ENCODE measurements around the gene PRDX5. TPM values are rescaled to one million over a fixed set of nuclear protein-coding genes. Genes with fewer than 3 reads are reported as not detected.

PRDX5 gene
- total RNA-seq, 1 experiment from 2014 or later: 267 TPM

GRCh38 chr11:64291752-64292459, 26.0 kb upstream of the PRDX5 start:
- no TSS peak for BruUV-seq (replicated peaks)
- no peak for DNase-seq (ENCODE audit: low read depth, low spot score)
- intact Hi-C loops (cut with micrococcal nuclease): no loop called here
- H3K4me2 ChIP-seq (ENCODE audit: low read length): no peak overlapping the region
- no peak overlapping the region for H2AFZ ChIP-seq (ENCODE audit: low read depth, low read length, poor library complexity, severe bottlenecking)
- ChIA-PET RAD21 (ENCODE audit: low non-redundant PET in 1 of 2, low total read pairs in 2 of 2, uncharacterized antibody in 2 of 2, unreplicated experiment in 2 of 2) (no interaction called here), CTCF (no interaction called here), POLR2A (no interaction called here)
- no peaks in the 10 kb centered on the region for H3K27me3 ChIP-seq (ENCODE audit: insufficient read depth, low read length)
- H3K9me2 ChIP-seq (ENCODE audit: insufficient read depth): no peaks in the 10 kb centered on the region
- TF ChIP-seq ELF1 (IDR thresholded peaks at IDR 0.05; ENCODE audit: borderline replicate concordance, low read depth) (no peak), TCF7L2 (IDR thresholded peaks at IDR 0.05; ENCODE audit: borderline replicate concordance, extremely low read depth, insufficient read depth, insufficient read length) (no peak), SIN3A (IDR thresholded peaks at IDR 0.05; ENCODE audit: low read depth) (no peak), ZNF274 (IDR thresholded peaks at IDR 0.05; ENCODE audit: low read depth, low read length) (no peak), EGR1 (IDR thresholded peaks at IDR 0.05; ENCODE audit: low read depth) (no peak), RAD21 (IDR thresholded peaks at IDR 0.05; ENCODE audit: low read depth) (no peak), CBX3 (IDR thresholded peaks at IDR 0.05; ENCODE audit: low read depth) (no peak), ATF3 (IDR thresholded peaks at IDR 0.05) (no peak), EZH2 (IDR thresholded peaks at IDR 0.05) (no peak), CEBPB (IDR thresholded peaks at IDR 0.05; ENCODE audit: low read depth) (no peak), POLR2AphosphoS5 (IDR thresholded peaks at IDR 0.05; ENCODE audit: low read depth, low read length) (no peak), REST (IDR thresholded peaks at IDR 0.05; ENCODE audit: low read depth) (no peak), SRF (IDR thresholded peaks at IDR 0.05; ENCODE audit: low read depth) (no peak), FOSL1 (IDR thresholded peaks at IDR 0.05; ENCODE audit: low read depth) (no peak)
- TF ChIP-seq, protein P1, sequence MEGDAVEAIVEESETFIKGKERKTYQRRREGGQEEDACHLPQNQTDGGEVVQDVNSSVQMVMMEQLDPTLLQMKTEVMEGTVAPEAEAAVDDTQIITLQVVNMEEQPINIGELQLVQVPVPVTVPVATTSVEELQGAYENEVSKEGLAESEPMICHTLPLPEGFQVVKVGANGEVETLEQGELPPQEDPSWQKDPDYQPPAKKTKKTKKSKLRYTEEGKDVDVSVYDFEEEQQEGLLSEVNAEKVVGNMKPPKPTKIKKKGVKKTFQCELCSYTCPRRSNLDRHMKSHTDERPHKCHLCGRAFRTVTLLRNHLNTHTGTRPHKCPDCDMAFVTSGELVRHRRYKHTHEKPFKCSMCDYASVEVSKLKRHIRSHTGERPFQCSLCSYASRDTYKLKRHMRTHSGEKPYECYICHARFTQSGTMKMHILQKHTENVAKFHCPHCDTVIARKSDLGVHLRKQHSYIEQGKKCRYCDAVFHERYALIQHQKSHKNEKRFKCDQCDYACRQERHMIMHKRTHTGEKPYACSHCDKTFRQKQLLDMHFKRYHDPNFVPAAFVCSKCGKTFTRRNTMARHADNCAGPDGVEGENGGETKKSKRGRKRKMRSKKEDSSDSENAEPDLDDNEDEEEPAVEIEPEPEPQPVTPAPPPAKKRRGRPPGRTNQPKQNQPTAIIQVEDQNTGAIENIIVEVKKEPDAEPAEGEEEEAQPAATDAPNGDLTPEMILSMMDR (IDR thresholded peaks at IDR 0.05 in 2 of 3, conservative IDR thresholded peaks at IDR 0.05 in 1 of 3; ENCODE audit: borderline replicate concordance in 1 of 3, insufficient read depth in 1 of 3, low read depth in 2 of 3, low read length in 2 of 3): no peak
- TF ChIP-seq, protein P2, sequence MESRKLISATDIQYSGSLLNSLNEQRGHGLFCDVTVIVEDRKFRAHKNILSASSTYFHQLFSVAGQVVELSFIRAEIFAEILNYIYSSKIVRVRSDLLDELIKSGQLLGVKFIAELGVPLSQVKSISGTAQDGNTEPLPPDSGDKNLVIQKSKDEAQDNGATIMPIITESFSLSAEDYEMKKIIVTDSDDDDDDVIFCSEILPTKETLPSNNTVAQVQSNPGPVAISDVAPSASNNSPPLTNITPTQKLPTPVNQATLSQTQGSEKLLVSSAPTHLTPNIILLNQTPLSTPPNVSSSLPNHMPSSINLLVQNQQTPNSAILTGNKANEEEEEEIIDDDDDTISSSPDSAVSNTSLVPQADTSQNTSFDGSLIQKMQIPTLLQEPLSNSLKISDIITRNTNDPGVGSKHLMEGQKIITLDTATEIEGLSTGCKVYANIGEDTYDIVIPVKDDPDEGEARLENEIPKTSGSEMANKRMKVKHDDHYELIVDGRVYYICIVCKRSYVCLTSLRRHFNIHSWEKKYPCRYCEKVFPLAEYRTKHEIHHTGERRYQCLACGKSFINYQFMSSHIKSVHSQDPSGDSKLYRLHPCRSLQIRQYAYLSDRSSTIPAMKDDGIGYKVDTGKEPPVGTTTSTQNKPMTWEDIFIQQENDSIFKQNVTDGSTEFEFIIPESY (IDR thresholded peaks at IDR 0.05; ENCODE audit: extremely low read depth, insufficient replicate concordance, low read length): no peak
- H3K4me1 ChIP-seq (ENCODE audit: control insufficient read depth in 1 of 2, insufficient read depth in 2 of 2, low read length in 2 of 2): peaks cover 0 to 8% of the 10 kb centered on the region in 2 experiments; a peak in 2 of 4 replicates
- no peaks in the 10 kb centered on the region for H4K20me1 ChIP-seq (ENCODE audit: insufficient read depth)
- H3K36me3 ChIP-seq (ENCODE audit: control insufficient read depth in 1 of 2, insufficient read depth in 2 of 2, low read length in 2 of 2): no peaks in the 10 kb centered on the region
- no peak overlapping the region for H3K27ac ChIP-seq (ENCODE audit: low read depth, low read length)
- no peak overlapping the region for H3K4me3 ChIP-seq (replicated peaks in 1 of 2; ENCODE audit: low read depth in 1 of 2, low read length in 2 of 2)
- H3K9me3 ChIP-seq (ENCODE audit: control insufficient read depth in 1 of 2, insufficient read depth in 1 of 2, low read depth in 1 of 2, low read length in 2 of 2): no peaks in the 10 kb centered on the region
- no peaks in the 10 kb centered on the region for H3K79me2 ChIP-seq (ENCODE audit: insufficient read depth, low read length)
- no peak overlapping the region for H3K9ac ChIP-seq (ENCODE audit: low read length)
- ATAC-seq: no peak

Data from HCT116 (cell line).